GM18951 (cell line): ENCODE data around the gene SFTPA2.
"Not testable (repeated sequence)": the region's sequence is repeated elsewhere in the genome, so short reads cannot be mapped to it uniquely, and the experiment has no call there.

ENCODE experiments used
- POLR2A ChIP-seq: IDR thresholded peaks from 4 replicates; pipeline ENCODE4 v1.6.1; 2011; ENCODE audit warnings: mild to moderate bottlenecking; ENCODE audit not compliant: insufficient read length, insufficient read depth; ENCODE audit errors: extremely low read depth
- in situ Hi-C: fragments of 300-500 bp; cut with MboI; formaldehyde crosslinking; loops from one replicate; pipeline ENCODE4 v1.12.0; 2022; ENCODE audit warnings: low sequenced_read_pairs, mixed read lengths, inconsistent platforms; ENCODE audit not compliant: unreplicated experiment

Gene SFTPA2

DNA sequence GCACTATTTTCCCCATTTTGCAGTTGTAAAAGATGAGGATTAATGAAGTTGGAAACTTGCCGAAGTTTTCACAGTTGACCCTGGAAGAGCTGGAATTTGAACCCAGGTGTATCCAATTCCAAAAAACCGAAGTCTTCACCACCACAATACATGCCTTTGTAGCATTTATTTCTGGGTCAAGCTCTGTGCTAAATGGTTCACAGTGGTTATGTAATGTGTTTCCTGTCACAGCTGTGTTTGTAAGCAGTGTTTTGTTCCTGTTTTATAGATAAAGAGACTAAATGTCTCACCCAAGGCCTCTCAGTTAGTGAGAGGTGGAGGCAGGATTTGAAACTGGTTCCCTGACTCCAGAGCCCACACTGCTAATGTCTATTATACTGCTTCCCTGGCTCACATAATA, 17.6 kb downstream of the SFTPA2 start:
- in situ Hi-C loops, result no loop called here

DNA sequence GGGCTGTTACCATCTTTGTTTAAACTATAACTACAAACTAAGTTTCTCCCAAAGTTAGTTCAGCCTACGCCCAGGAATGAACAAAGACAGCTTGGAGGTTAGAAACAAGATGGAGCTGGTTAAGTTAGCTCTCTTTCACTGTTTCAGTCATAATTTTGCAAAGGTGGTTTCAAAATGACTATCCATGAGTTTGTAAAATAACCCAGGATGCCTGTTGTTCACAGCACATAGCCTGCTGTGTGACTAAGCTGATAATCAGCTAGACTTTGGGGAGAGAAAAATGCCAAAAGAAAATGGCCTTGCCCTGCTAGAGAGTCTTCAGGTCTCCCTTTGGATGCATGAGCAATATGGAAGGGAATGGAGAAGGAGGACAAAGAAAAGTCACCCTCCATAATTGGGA, 19.3 kb downstream of the SFTPA2 start:
- in situ Hi-C loops, result not testable (repeated sequence)

More for the DNA sequence above, 17.6 kb downstream of the SFTPA2 start:
- TF ChIP-seq POLR2A, result no peak

DNA sequence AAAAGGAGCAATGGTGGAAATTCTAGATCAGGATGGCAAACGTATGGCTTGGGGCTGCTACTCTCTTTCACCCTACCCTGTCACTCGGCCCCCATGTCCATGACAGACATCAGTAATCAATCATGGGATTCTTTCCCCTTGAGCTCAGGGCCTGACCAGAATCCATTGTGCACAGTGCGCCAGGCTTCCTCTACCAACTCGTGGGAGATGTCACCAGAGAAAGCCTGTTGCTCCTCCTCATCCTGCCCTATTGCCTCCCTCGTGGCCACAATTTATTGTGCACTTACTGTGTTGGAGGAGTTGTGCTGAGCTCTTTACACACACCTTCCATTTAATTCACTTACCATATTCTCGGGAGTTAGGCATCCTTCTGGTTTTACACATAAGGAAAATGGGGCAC, 21.9 kb downstream of the SFTPA2 start:
- in situ Hi-C loops, result loop anchor here (10.0 kb wide), 1 partner anchor 686 kb away; no protein-coding TSS in a partner anchor

DNA sequence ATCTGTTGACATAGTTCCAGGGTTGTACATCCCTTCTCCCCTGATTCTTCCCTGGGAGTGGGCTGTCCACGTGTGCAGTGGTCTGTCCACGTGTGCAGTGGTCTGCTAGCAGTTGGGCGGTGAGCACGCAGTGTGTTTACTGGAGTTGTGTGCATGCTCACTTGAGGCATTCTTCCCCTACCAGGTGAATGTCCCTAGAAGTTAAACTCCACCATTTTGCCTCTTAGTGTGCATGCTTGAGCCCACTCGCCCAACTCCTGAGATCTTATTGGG, 26.4 kb downstream of the SFTPA2 start:
- in situ Hi-C loops, result loop anchor here (10.0 kb wide), 1 partner anchor 691 kb away; no protein-coding TSS in a partner anchor

DNA sequence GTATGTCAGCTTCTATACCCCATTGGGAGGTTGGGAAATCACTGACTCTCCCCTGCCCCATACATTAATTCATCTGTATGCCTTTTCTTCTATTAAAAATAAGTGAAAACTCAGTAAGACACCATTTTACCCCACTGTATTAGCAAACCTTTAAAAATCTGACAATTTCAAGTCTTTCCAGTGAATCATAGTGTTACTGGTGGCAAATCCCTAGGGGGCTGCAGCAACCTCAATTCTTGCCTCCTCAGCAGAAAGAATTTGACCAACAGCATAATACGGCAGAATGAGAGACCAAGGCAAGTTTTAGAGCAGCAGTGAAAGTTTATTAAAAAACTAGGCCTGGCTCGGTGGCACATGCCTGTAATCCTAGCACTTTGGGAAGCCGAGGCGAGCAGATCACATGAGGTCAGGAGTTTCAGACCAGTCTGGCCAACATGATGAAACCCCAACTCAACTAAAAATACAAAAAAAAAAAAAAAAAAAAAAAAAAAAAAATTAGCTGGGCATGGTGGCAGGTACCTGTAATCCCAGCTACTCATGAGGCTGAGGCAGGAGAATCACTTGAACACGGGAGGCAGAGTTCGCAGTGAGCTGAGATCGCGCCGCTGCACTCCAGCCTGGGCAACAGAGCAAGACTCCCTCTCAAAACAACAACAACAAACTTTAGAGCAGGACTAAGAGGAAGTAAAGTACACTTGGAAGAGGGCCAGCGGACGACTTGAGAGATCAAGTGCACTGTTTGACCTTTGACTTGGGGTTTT, 26.9 kb downstream of the SFTPA2 start:
- in situ Hi-C loops, result loop anchor here (10.0 kb wide), 1 partner anchor 691 kb away; no protein-coding TSS in a partner anchor

DNA sequence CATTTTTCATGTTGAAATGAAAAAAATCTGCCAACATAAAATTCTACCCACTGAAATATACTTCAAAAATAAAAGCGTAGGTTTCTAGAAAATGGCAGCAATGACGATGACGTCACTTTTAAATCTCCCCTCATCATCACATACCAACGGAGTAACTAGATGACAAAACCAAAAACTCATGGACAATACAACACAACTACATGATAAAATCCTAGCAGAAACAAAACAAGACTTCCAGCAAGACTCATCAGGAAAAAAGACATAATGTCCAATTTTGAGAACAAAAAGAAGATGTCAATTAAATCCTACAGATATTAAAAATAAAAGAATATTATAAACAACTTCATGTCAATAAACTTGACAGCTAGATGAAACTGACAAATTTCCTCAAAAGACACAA, 31.9 kb downstream of the SFTPA2 start:
- in situ Hi-C loops, result not testable (repeated sequence)

DNA sequence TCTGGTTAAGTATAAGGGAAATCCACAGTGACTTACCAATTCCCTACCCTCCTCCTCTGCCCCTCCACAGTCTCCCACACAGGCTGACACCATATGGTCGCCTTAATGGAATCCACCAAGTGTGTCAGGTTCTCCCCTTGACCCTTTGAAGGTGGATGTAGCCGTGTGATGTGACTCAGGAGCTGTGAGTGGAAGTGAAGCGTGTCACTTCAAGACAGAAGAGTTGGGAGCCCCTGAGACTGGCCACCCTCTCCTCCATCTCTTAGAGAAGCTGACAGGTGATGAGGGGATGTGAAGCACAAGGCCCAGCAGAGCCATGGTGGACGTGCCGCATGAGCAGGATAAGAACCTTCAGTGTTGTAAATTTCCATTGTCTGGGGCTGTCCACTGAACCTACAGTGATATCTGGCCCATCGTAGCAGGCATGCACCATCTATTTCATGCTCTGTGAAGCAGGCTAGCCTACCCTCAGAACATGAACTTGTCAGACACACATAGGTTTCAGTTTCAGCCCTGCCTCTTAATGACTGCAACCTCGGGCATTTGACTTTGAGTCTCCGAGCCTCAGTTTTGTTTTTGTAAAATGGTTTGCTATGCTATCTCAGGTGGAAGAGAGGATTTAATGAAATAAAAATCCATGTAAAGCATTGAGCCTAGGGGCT, 35.0 kb downstream of the SFTPA2 start:
- in situ Hi-C loops, result not testable (repeated sequence)

DNA sequence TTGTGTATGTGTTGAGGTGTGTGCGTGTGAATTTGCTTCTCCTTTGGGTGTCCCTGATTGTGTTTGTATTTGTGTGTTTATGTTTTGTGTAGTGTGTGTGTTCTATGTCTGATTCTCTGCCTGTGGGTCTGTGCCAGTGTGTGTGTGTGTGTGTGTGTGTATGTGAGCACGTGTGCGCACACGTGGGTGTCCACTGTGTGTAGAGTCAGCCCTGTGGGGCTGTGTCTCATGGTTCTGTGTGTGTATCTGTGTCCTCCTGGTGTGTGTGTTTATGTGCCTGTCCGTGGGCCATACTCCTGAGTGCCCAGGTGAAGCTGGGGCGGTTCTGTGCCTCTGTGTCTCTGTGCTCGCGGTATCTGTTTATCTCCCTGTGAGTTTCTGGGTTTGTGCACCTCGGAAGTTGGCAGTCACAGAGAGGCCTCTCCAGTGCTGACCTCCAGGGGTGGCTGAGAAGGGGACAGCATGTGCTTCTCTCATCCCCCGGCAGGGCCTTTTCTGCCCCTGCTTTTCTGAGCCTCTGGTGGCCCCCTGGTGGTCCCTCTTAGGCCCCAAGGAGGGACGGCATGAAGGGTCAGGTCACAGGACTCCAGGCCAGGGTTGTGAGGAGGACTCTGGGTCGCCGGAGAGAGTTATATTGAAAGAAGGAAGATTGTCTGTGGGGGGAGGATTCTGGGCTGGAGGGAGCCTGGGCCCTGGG, 36.9 kb downstream of the SFTPA2 start:
- in situ Hi-C loops, result not testable (repeated sequence)

DNA sequence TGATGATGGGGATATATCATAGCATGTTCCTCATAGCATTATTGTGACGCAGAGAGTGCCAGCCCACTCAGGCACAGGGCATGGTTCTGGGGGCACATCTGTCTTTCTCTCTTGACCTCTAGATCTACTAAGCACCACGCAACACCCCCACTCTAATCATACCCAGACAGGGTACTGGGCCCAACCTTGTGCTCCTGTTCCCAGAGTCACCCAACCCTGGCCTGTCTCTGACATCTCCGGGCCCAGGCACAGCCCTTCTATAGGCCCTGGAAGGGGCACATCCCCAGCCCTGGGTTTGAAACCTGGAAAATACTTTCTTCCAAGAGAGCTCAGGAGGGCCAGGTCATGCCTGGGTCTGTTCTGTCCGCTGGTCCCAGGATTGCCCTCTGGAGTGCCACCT, 37.7 kb downstream of the SFTPA2 start:
- in situ Hi-C loops, result not testable (repeated sequence)

DNA sequence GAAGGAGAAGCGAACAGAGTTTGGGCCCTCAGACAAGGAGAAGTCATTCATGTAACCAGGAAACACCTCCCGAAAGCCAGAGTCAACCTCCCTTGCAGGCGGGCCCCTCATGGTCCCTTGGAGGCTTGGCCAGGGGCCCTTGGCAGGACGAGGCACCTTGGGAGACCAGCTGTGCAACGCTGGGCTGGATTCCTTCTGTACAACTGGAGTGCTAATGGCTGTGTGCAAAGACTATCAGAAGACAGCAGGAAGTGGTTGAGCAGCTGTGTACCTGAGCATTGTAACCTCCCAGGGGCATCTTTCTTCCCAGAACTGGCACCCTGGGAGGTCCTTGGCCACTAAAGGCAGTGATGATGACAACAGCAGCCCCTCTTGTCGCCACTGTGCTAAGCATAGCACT, 38.5 kb downstream of the SFTPA2 start:
- in situ Hi-C loops, result not testable (repeated sequence)

DNA sequence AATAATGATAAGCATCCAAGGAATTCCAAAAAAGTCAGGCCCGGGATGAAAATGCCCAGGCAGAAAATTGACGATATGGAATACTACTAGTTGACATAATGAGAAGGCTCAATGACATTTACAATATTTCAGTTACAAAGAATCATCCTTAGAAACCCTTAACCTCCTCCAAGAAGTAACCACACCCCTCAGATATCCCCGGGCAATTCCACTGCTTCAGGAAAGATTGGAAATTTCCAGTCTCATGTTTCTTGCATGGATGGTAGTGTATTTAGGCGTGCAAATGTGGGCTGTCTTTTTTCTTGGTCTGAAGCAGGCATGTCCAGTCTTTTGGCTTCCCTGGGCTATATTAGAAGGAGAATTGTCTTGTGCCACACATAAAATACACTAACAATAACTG, 42.6 kb downstream of the SFTPA2 start:
- in situ Hi-C loops, result not testable (repeated sequence)

DNA sequence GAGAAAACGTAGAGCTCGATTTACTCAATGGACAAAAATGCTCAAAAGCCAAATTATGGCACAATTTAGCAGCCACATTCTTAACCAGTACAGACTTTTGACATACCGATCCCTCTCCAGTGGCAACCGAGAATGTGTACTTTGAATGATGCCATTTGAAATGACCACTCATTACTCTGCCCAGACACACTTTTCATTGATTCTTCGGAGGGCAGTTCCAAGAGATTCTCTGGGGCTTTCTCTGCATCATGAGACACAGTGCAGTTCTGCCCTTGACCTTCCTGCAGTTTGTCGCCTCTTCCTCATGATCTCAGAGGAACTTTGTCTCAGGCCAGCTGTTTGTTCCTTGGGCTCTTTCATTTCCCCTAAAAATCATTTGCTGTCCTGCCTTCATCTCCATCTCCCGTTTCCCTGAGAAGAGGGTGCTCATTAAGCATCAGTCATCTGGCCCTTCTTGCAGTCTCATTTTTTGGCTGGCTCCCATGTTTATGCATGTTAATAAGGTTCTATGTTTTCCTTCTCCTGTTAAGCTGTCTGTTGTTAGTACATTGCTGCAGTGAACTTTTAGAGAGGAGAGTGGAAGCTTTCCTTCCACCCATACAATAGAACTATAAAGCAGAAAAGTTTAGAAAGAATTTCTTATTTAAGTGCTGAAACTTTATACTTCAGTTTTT, 43.5 kb downstream of the SFTPA2 start:
- in situ Hi-C loops, result not testable (repeated sequence)

DNA sequence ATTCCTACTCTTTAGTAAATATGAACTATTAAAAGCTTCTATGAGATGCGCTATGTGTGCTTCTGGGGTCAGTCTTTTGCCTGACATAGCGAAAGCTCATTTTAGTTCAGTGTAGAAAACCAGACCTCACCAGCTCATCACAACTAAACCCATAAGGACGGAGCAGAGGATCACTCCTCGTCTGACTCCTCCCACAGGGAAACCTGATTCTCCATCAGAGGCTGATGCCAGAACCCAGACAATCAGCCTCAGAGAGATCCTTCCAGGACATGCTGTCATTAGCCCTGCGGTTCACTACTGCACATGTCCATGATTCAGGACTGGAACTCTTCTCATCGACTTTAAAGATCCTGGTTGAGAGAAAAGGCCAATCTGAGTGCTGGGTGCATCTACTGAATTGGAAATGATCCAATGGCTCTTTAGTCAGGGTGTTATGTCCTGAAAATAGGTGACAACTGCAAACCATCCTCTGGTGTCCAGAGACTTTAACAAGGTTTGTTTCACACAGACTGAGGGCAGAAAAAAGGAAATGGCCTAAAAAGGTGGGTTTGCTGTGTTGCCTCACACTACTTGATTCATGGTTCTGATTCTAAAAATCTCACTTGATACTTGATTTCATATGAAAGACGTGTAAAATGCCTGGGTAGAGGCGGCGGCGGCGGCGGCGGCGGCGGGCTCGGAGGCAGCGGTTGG, 48.2 kb downstream of the SFTPA2 start, which contains the start of gene EIF5AL1:
Gene EIF5AL1, plus strand, starts transcription at position 643 of the 693 bp plus-strand sequence. CDS start 117 bp downstream, outside the sequence.
- in situ Hi-C loops, result not testable (repeated sequence)

DNA sequence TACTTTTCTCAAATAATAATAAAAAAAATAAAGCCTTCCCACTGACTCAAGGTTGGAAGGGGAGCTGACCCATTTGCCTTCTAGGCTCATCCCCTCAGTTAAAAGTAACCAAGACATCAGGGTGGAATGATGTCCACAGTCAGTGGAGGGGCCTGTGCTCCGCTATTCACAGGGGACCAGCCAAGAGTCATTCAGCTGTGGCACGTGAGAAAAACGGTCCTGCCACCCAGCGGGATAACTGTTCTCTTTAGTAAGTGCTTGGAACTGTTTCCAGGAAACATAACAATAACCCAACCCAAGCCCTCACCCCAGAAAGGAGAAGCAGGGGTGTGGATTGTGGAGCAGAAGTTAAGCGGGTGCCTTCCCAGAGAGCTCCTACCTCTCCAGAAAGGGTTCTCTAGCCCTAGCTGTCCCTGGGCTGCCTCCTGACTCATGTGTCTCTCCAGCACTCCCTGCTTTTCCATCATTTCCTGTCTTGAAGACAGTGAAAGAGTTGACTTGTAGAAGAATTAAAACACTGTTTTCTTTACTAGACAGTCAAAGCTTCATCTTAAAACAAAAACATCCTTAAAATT, 50.2 kb downstream of the SFTPA2 start:
- in situ Hi-C loops, result loop anchor here (10.0 kb wide), 1 partner anchor 625 kb away; the partner anchor contains the start of gene PLAC9

DNA sequence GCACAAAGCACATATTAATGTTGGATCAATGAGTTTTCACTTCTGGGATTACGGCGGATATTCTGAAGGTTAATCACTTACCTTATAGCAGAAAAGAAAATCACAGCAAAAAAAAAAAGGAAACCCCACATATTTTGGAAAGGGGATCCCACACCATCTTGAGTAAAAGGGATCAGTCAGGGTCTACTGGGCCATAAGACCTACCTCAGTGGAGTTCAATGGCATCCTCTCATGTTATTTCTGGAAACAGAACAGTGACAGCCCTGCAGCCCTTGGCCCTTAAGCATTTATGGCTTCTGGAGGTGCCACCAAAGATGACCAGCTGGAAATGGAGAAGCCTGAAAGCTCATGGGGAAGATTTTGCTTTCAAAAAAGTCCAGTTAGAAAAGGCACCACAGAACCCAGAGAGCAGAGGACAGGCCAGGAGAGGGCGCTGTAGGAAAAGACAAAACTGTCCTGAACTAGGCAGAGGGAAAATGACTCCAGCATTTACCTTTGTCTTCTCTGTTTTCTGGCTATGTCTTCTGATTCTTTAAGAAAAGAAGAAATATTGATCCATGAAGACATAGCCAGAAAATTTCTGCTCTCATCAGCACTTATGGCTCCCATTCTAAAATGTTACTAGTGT, 50.8 kb downstream of the SFTPA2 start:
- in situ Hi-C loops, result loop anchor here (10.0 kb wide), 1 partner anchor 625 kb away; the partner anchor contains the start of gene PLAC9

DNA sequence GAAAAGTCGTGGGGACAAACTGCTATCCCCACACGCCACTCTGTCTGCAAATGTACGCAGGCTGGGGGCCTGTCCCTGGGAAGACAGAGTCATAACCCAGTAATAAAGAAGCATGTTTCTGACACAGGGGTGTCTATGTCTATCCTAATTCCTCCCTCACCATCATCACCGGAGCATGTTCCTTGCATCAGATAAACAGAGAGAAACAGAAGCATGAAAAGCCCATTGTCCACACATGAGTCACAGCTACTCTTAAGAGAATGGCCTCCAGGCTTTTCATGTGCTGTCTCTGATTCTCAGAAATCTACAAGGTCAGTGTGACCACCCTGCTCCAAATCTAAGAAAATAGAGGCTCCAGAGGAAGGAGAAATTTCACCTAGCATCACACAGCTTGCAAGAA, 52.0 kb downstream of the SFTPA2 start:
- in situ Hi-C loops, result loop anchor here (10.0 kb wide), 1 partner anchor 627 kb away; the partner anchor contains the start of gene PLAC9
